Endothelial cell of umbilical vein (primary cell): Measurements from ENCODE around the gene POLN. TPM values are rescaled to one million over a fixed set of nuclear protein-coding genes. Genes with fewer than 3 reads are reported as not detected.

Experiments
- BruUV-seq: library from RNA; stranded (reverse); fragments of 400-500 nt; replicated peaks from 2 replicates; lab custom pipeline; 2021; lab: Mats Ljungman, UMichigan
- CTCF ChIA-PET: fragments of 300-600, 350-600 bp; sonication (Branson Sonifier 250); formaldehyde crosslinking; loops from one replicate; lab custom pipeline; 2021; ENCODE audit warnings: antibody characterized with exemption, inconsistent platforms; lab: Charles Lee
- POLR2A ChIA-PET: fragments of 300-600, 350-600 bp; sonication (Branson Sonifier 250); formaldehyde crosslinking; loops from one replicate; lab custom pipeline; 2021; ENCODE audit warnings: antibody characterized with exemption, inconsistent platforms; lab: Charles Lee
- DNase-seq: peaks from one replicate; pipeline ENCODE4 v3.0.0-alpha.2; 2011; ENCODE audit warnings: low read depth, low spot score
- FAIRE-seq: peaks from 2 replicates; lab custom pipeline; 2011; peaks lifted over from hg19 to GRCh38; lab: Jason Lieb, UNC
- H2AFZ ChIP-seq: 2 replicates; pipeline ENCODE4 v1.6.0; 2012; ENCODE audit warnings: low read depth, low read length, control low read depth, inconsistent platforms
- H3K27ac ChIP-seq: 2 replicates; pipeline ENCODE4 v1.5.1; 2011; ENCODE audit warnings: low read depth, mild to moderate bottlenecking, control low read depth, low read length, moderate library complexity; ENCODE audit not compliant: insufficient read depth
- H3K27me3 ChIP-seq, 2 experiments: 2 replicates each; pipeline versions ENCODE4 v1.6.0 to v1.6.1; 2011; ENCODE audit warnings: low read length in 2 of 2, mixed read lengths in 1 of 2; ENCODE audit not compliant: control insufficient read depth in 2 of 2, insufficient read depth in 2 of 2
- H3K36me3 ChIP-seq, 2 experiments: 2 replicates in 1 of 2; 3 replicates in 1 of 2; pipeline ENCODE4 v1.5.1; 2011; ENCODE audit warnings: low read length in 2 of 2, mild to moderate bottlenecking in 1 of 2, moderate library complexity in 1 of 2; ENCODE audit not compliant: control insufficient read depth in 2 of 2, insufficient read depth in 2 of 2; ENCODE audit errors: extremely low read depth in 1 of 2
- H3K4me1 ChIP-seq: 3 replicates; pipeline ENCODE4 v1.5.1; 2011; ENCODE audit warnings: mild to moderate bottlenecking, low read length; ENCODE audit not compliant: control insufficient read depth, insufficient read depth; ENCODE audit errors: extremely low read depth
- H3K4me2 ChIP-seq: 2 replicates; pipeline ENCODE4 v1.6.1; 2011; ENCODE audit warnings: low read length, control low read depth, mixed read lengths; ENCODE audit not compliant: insufficient read depth
- H3K4me3 ChIP-seq, 3 experiments: fragments of 200-600 bp in 1 of 3; sonication (generic), shearing (Covaris generic) in 1 of 3; replicated peaks in 1 of 3; 2 replicates each; pipeline ENCODE4 v1.5.1; 2011 to 2016; ENCODE audit warnings: control low read depth in 3 of 3, low read length in 3 of 3, mild to moderate bottlenecking in 2 of 3, inconsistent platforms in 1 of 3, low read depth in 1 of 3, moderate library complexity in 1 of 3; ENCODE audit not compliant: insufficient read depth in 1 of 3
- H3K79me2 ChIP-seq: 2 replicates; pipeline ENCODE4 v1.6.0; 2012; ENCODE audit warnings: low read length, inconsistent platforms; ENCODE audit not compliant: control insufficient read depth, insufficient read depth
- H3K9ac ChIP-seq: replicated peaks from 2 replicates; pipeline ENCODE3; 2011; ENCODE audit warnings: low read length, control low read depth; ENCODE audit not compliant: insufficient read depth; ENCODE audit errors: extremely low read depth
- H3K9me1 ChIP-seq: replicated peaks from 3 replicates; pipeline ENCODE4 v1.6.0; 2011; ENCODE audit warnings: mild to moderate bottlenecking, low read length; ENCODE audit not compliant: control insufficient read depth, insufficient read depth; ENCODE audit errors: extremely low read depth
- H3K9me3 ChIP-seq: replicated peaks from 2 replicates; pipeline ENCODE4 v1.5.1; 2012; ENCODE audit warnings: low read length, inconsistent platforms; ENCODE audit not compliant: control insufficient read depth, insufficient read depth
- H4K20me1 ChIP-seq: replicated peaks from 2 replicates; pipeline ENCODE3; 2011; ENCODE audit warnings: mild to moderate bottlenecking, low read length; ENCODE audit not compliant: control insufficient read depth, insufficient read depth; ENCODE audit errors: extremely low read depth
- EZH2 ChIP-seq: IDR thresholded peaks from 2 replicates; pipeline ENCODE4 v1.6.1; 2012; ENCODE audit warnings: borderline replicate concordance, low read depth, mild to moderate bottlenecking, moderate library complexity, low read length, inconsistent platforms; ENCODE audit not compliant: severe bottlenecking
- FOS ChIP-seq: IDR thresholded peaks from 2 replicates; pipeline ENCODE4 v1.6.1; 2011; ENCODE audit warnings: mild to moderate bottlenecking, low read length, moderate library complexity, borderline replicate concordance; ENCODE audit not compliant: insufficient read depth
- GATA2 ChIP-seq: IDR thresholded peaks from 2 replicates; pipeline ENCODE4 v1.7.0; 2011; ENCODE audit warnings: low read depth, mild to moderate bottlenecking, moderate library complexity, mixed read lengths, low read length; ENCODE audit not compliant: insufficient read length, insufficient read depth
- JUN ChIP-seq: IDR thresholded peaks from 2 replicates; pipeline ENCODE4 v1.6.1; 2011; ENCODE audit warnings: borderline replicate concordance, low read depth; ENCODE audit not compliant: insufficient read length, insufficient read depth
- MAX ChIP-seq: IDR thresholded peaks from 2 replicates; pipeline ENCODE4 v1.6.1; 2011; ENCODE audit not compliant: insufficient read depth, insufficient read length
- MYC ChIP-seq: IDR thresholded peaks from one replicate; pipeline ENCODE4 v1.6.1; 2011; ENCODE audit warnings: mild to moderate bottlenecking, low read depth, low read length
- POLR2A ChIP-seq: IDR thresholded peaks from 2 replicates; pipeline ENCODE4 v1.6.1; 2012; ENCODE audit warnings: low read depth, mild to moderate bottlenecking, control low read depth, low read length
- POLR2AphosphoS5 ChIP-seq: IDR thresholded peaks from 2 replicates; pipeline ENCODE4 v1.6.1; 2012; ENCODE audit warnings: low read depth, mild to moderate bottlenecking, control low read depth, low read length, moderate library complexity; ENCODE audit not compliant: insufficient read depth
- dilution Hi-C: fragments of 300-500 bp; cut with MboI; formaldehyde crosslinking; loops from one replicate; pipeline ENCODE4 v1.15.0; 2019; ENCODE audit warnings: low sequenced_read_pairs; ENCODE audit not compliant: extremely low pct_ligation_motif_present
- intact Hi-C: fragments of 100-400 bp; cut with micrococcal nuclease; formaldehyde crosslinking; loops from one replicate; pipeline ENCODE4 v1.10.0; 2022
- polyA plus RNA-seq, 4 experiments: library from polyadenylated mRNA; depleted of rRNA in 3 of 4; stranded (reverse) in 3 of 4; unstranded in 1 of 4; fragments of >200 nt; gene quantifications; 2 replicates each; pipeline versions ENCODE4 v1.2.1 to v1.2.3, GENCODE V29; 2011 to 2012; ENCODE audit warnings: missing spikeins in 1 of 4
- total RNA-seq: library from RNA; stranded (reverse); gene quantifications from 2 replicates; pipeline ENCODE4 v1.2.3, GENCODE V29; 2021
- TF ChIP-seq, protein P1 (sequence below), 2 donors: IDR thresholded peaks; 1 replicate in 1 of 2; 2 replicates in 1 of 2; pipeline ENCODE4 v1.5.1; 2011; ENCODE audit warnings: low read length in 2 of 2, mild to moderate bottlenecking in 2 of 2, moderate library complexity in 2 of 2, control low read depth in 1 of 2, inconsistent platforms in 1 of 2, low read depth in 1 of 2; ENCODE audit not compliant: insufficient read depth in 1 of 2; ENCODE audit errors: extremely low read depth in 1 of 2

POLN gene
- total and polyA plus RNA-seq, 2 donors (not counting 3 experiments of a cell fraction or from before 2014, with no cell fraction given): 1.3 to 4.2 TPM

DNA sequence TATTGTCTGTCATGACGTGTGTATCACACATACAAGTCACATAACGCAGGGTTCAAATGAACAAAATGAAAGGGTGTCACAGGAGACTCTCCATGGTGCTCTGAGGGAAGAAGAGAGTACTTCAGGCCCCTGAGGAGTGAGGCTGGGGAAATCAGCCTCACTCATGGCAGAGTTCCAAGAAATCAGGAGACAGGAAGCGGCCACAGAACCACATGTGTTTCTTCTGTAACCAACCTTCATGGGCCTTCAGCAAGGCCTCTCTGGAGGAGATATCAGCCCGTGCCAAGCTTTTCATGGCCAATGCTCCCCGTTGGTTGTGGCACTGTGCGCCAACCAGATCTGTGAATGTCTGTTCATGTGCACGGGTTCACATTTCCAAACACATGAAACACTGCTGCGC is 106.8 kb downstream of the POLN start:
- no peak overlapping the region for H3K27ac ChIP-seq
- TF ChIP-seq FOS (no peak), POLR2AphosphoS5 (no peak), MAX (no peak), GATA2 (no peak), POLR2A (no peak), EZH2 (no peak), MYC (no peak), JUN (no peak)
- TF ChIP-seq, protein P1, sequence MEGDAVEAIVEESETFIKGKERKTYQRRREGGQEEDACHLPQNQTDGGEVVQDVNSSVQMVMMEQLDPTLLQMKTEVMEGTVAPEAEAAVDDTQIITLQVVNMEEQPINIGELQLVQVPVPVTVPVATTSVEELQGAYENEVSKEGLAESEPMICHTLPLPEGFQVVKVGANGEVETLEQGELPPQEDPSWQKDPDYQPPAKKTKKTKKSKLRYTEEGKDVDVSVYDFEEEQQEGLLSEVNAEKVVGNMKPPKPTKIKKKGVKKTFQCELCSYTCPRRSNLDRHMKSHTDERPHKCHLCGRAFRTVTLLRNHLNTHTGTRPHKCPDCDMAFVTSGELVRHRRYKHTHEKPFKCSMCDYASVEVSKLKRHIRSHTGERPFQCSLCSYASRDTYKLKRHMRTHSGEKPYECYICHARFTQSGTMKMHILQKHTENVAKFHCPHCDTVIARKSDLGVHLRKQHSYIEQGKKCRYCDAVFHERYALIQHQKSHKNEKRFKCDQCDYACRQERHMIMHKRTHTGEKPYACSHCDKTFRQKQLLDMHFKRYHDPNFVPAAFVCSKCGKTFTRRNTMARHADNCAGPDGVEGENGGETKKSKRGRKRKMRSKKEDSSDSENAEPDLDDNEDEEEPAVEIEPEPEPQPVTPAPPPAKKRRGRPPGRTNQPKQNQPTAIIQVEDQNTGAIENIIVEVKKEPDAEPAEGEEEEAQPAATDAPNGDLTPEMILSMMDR (IDR thresholded peaks at IDR 0.05; ENCODE audit: extremely low read depth in 1 of 2, insufficient read depth in 1 of 2, low read depth in 1 of 2, low read length in 2 of 2): no peak
- H3K9ac ChIP-seq: no peak overlapping the region
- FAIRE-seq (no peak), DNase-seq (peak; percentile 39)
- no peaks in the 10 kb centered on the region for H3K27me3 ChIP-seq
- H3K9me1 ChIP-seq: no peaks in the 10 kb centered on the region
- H3K4me3 ChIP-seq: no peak overlapping the region
- dilution Hi-C loops: no loop called here
- H3K36me3 ChIP-seq: no peaks in the 10 kb centered on the region
- H3K79me2 ChIP-seq: no peaks in the 10 kb centered on the region
- no peaks in the 10 kb centered on the region for H3K4me1 ChIP-seq
- no peaks in the 10 kb centered on the region for H3K9me3 ChIP-seq
- intact Hi-C loops: no loop called here
- no TSS peak for BruUV-seq
- H4K20me1 ChIP-seq: no peaks in the 10 kb centered on the region
- no peak overlapping the region for H2AFZ ChIP-seq
- H3K4me2 ChIP-seq: no peak overlapping the region
- CTCF ChIA-PET: no interaction called here
- POLR2A ChIA-PET: no interaction called here
